Activated CD8-positive, alpha-beta T cell treated with anti-CD3 and anti-CD28 coated beads, Interleukin-2, amount 10 ng/mL, durations not matched to agents 7 days and 5 days (primary cell): ENCODE results near the gene MX2. TPM values are rescaled to one million over a fixed set of nuclear protein-coding genes. Genes with fewer than 3 reads are reported as not detected.

Source experiments
- total RNA-seq, 2 experiments: library from RNA; stranded (reverse); gene quantifications; one replicate each; pipeline ENCODE4 v1.2.3, GENCODE V29; 2021

The MX2 gene
- total RNA-seq, 2 experiments from 2014 or later: 56.0 to 58.6 TPM

Other genes with a start within 250 kb of the MX2 start
- gene BACE2, start 193.9 kb upstream of the MX2 start, total RNA-seq: 1 to 10 TPM; 4.1 to 4.6 TPM
- gene FAM3B, start 45.2 kb upstream of the MX2 start, total RNA-seq: not detected
- 100 to 1,000 TPM; 563 to 584 TPM for gene MX1, start 64.2 kb downstream of the MX2 start, total RNA-seq
- not detected for gene TMPRSS2, start 146.1 kb downstream of the MX2 start, total RNA-seq